ENCODE data around the gene CKS1B.
"Not testable (repeated sequence)": the region's sequence is repeated elsewhere in the genome, so short reads cannot be mapped to it uniquely, and the experiment has no call there.

The CKS1B gene

GRCh38 chr1:154988058-154988954 is 13.8 kb downstream of the CKS1B start:
- no peak for DNase-seq

GRCh38 chr1:154989195-154989860 is 14.8 kb downstream of the CKS1B start:
- DNase-seq = no peak

GRCh38 chr1:154990276-154990675 is 15.8 kb downstream of the CKS1B start:
- DNase-seq = no peak

GRCh38 chr1:154992721-154993571 is 18.5 kb downstream of the CKS1B start:
- DNase-seq = no peak

GRCh38 chr1:154993572-154994268 is 19.2 kb downstream of the CKS1B start, which contains the start of gene LENEP:
Gene LENEP (plus strand): TSS chr1:154993586. CDS start chr1:154993608, 22 bp downstream.
- DNase-seq = no peak

GRCh38 chr1:154994269-154994587 is 19.7 kb downstream of the CKS1B start:
- no peak for DNase-seq

GRCh38 chr1:154994591-154994990 is 20.1 kb downstream of the CKS1B start:
- DNase-seq = no peak

GRCh38 chr1:154995301-154995983 is 21.0 kb downstream of the CKS1B start:
- not testable (repeated sequence) for DNase-seq

GRCh38 chr1:154996966-154997701 is 22.7 kb downstream of the CKS1B start:
- no peak for DNase-seq

- no peak for DNase-seq
Measured at GRCh38 chr1:154998201-154998780, 23.8 kb downstream of the CKS1B start.

- peak; percentile 76 for DNase-seq
Measured at GRCh38 chr1:154998818-154999570, 24.5 kb downstream of the CKS1B start.

GRCh38 chr1:154999571-155000410 is 25.3 kb downstream of the CKS1B start:
- DNase-seq = peak; percentile 66

- no peak for DNase-seq
Measured at GRCh38 chr1:155000411-155000725, 25.9 kb downstream of the CKS1B start.

GRCh38 chr1:155000726-155001424 is 26.4 kb downstream of the CKS1B start:
- DNase-seq = peak; percentile 82

GRCh38 chr1:155001425-155001674 is 26.9 kb downstream of the CKS1B start:
- DNase-seq = no peak

- DNase-seq = peak; percentile 99
Measured at GRCh38 chr1:155001675-155002463, 27.4 kb downstream of the CKS1B start.

- no peak for DNase-seq
Measured at GRCh38 chr1:155002464-155003226, 28.2 kb downstream of the CKS1B start, which contains the start of gene ZBTB7B. Gene ZBTB7B (plus strand): TSS chr1:155002802. CDS start chr1:155014661, 11,859 bp downstream.

Measured in stimulated activated CD4-positive, alpha-beta T cell treated with anti-CD3 and anti-CD28 coated beads, Interleukin-4, amount 100 ng/mL, for 24 hours (primary cell).